ENCODE results near the gene DGKQ.

- TF ChIP-seq, protein P1, sequence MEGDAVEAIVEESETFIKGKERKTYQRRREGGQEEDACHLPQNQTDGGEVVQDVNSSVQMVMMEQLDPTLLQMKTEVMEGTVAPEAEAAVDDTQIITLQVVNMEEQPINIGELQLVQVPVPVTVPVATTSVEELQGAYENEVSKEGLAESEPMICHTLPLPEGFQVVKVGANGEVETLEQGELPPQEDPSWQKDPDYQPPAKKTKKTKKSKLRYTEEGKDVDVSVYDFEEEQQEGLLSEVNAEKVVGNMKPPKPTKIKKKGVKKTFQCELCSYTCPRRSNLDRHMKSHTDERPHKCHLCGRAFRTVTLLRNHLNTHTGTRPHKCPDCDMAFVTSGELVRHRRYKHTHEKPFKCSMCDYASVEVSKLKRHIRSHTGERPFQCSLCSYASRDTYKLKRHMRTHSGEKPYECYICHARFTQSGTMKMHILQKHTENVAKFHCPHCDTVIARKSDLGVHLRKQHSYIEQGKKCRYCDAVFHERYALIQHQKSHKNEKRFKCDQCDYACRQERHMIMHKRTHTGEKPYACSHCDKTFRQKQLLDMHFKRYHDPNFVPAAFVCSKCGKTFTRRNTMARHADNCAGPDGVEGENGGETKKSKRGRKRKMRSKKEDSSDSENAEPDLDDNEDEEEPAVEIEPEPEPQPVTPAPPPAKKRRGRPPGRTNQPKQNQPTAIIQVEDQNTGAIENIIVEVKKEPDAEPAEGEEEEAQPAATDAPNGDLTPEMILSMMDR (conservative IDR thresholded peaks at IDR 0.05; ENCODE audit: low read depth, low read length), result no peak
- TF ChIP-seq EZH2 (IDR thresholded peaks at IDR 0.05; ENCODE audit: low read length, unreplicated experiment) (no peak), EZH2phosphoT487 (IDR thresholded peaks at IDR 0.05; ENCODE audit: borderline replicate concordance, low read length) (no peak)
These were observed 60.7 kb downstream of the DGKQ start for GRCh38 chr4:912548-913279.

Data from PC-3 (cell line).